Activated T-cell treated with anti-CD3 and anti-CD28 coated beads, Interleukin-2, amount 50 U/mL, for 48 hours (primary cell): ENCODE data around the gene HEXIM2.

Source experiments
- DNase-seq, 2 experiments: peaks; one replicate each; pipeline ENCODE4 v3.0.0-alpha.2; 2020

HEXIM2 gene

GRCh38 chr17:45145035-45145389 lies 16.7 kb upstream of the HEXIM2 start:
- DNase-seq = no peak

- DNase-seq = no peak
Observed at GRCh38 chr17:45146166-45146565, 15.5 kb upstream of the HEXIM2 start.

- no peak for DNase-seq
Observed at GRCh38 chr17:45146592-45146889, 15.1 kb upstream of the HEXIM2 start.

GRCh38 chr17:45146890-45147580 lies 14.6 kb upstream of the HEXIM2 start:
- no peak for DNase-seq

- DNase-seq = peak; percentile 87 to 88
Observed at GRCh38 chr17:45147581-45148182, 14.0 kb upstream of the HEXIM2 start.

GRCh38 chr17:45148183-45149036 lies 13.3 kb upstream of the HEXIM2 start, which contains the start of gene HEXIM1:
TSS of gene HEXIM1 (plus strand) at chr17:45148475. CDS start at chr17:45149191, 716 bp downstream.
- peak; percentile 100 for DNase-seq

- peak; percentile 83 to 86 for DNase-seq
Observed at GRCh38 chr17:45149037-45149668, 12.5 kb upstream of the HEXIM2 start.

GRCh38 chr17:45149669-45150664 lies 11.7 kb upstream of the HEXIM2 start:
- DNase-seq = peak; percentile 65

GRCh38 chr17:45150911-45151809 lies 10.5 kb upstream of the HEXIM2 start:
- no peak for DNase-seq

- DNase-seq = no peak
Observed at GRCh38 chr17:45155029-45155428, 6.6 kb upstream of the HEXIM2 start.

GRCh38 chr17:45155483-45155882 lies 6.2 kb upstream of the HEXIM2 start:
- no peak for DNase-seq

- no peak for DNase-seq
Observed at GRCh38 chr17:45156242-45156641, 5.4 kb upstream of the HEXIM2 start.

GRCh38 chr17:45160447-45161287 lies 1.0 kb upstream of the HEXIM2 start:
- DNase-seq = peak; percentile 77 to 78

- no peak for DNase-seq
Observed at GRCh38 chr17:45162025-45162687, 481 bp downstream of the HEXIM2 start.

GRCh38 chr17:45164734-45165269 lies 3.1 kb downstream of the HEXIM2 start:
- DNase-seq = no peak

GRCh38 chr17:45168991-45169752 lies 7.5 kb downstream of the HEXIM2 start:
- DNase-seq = no peak

- DNase-seq = no peak
Observed at GRCh38 chr17:45170280-45170930, 8.7 kb downstream of the HEXIM2 start.

- DNase-seq = no peak
Observed at GRCh38 chr17:45170931-45171337, 9.3 kb downstream of the HEXIM2 start.
